Left renal cortex interstitium (tissue), 4 donors: Measurements from ENCODE around the gene NEU3. TPM values are rescaled to one million over a fixed set of nuclear protein-coding genes. Genes with fewer than 3 reads are reported as not detected.
"Not testable (repeated sequence)": the region's sequence is repeated elsewhere in the genome, so short reads cannot be mapped to it uniquely, and the experiment has no call there.

Experiments used
- DNase-seq, 4 donors: peaks; one replicate each; pipeline ENCODE4 v3.0.0-alpha.2; 2013; ENCODE audit warnings: low read depth in 4 of 4, low spot score in 2 of 4, missing footprints in 1 of 4
- polyA plus RNA-seq, 4 donors: library from polyadenylated mRNA; unstranded; fragments of 120-200 nt; gene quantifications; one replicate each; pipeline ENCODE4 v1.2.1, GENCODE V29; 2013; ENCODE audit not compliant: insufficient read length in 4 of 4

Gene NEU3
- polyA plus RNA-seq, 4 donors, result 9.0 to 13.2 (median 11.2) TPM

GRCh38 chr11:74981888-74982287 lies 6.8 kb upstream of the NEU3 start:
- no peak for DNase-seq

GRCh38 chr11:74984070-74984469 lies 4.7 kb upstream of the NEU3 start:
- DNase-seq, result no peak

GRCh38 chr11:74984730-74985129 lies 4.0 kb upstream of the NEU3 start:
- DNase-seq, result no peak

- DNase-seq, result peak in 3 of 4 donors; percentile 4 to 23 (median 8)
Measured at GRCh38 chr11:74989260-74989638, 516 bp downstream of the NEU3 start.

GRCh38 chr11:74990150-74990549 lies 1.4 kb downstream of the NEU3 start:
- DNase-seq, result not testable (repeated sequence)

GRCh38 chr11:74990941-74991340 lies 2.2 kb downstream of the NEU3 start:
- DNase-seq, result no peak

- no peak for DNase-seq
Measured at GRCh38 chr11:74992852-74993251, 4.1 kb downstream of the NEU3 start.

GRCh38 chr11:75000975-75001354 lies 12.2 kb downstream of the NEU3 start:
- no peak for DNase-seq

GRCh38 chr11:75001686-75002085 lies 13.0 kb downstream of the NEU3 start:
- DNase-seq, result no peak

- no peak for DNase-seq
Measured at GRCh38 chr11:75002516-75002915, 13.8 kb downstream of the NEU3 start.

GRCh38 chr11:75004215-75004614 lies 15.5 kb downstream of the NEU3 start:
- DNase-seq, result no peak

GRCh38 chr11:75011357-75011756 lies 22.6 kb downstream of the NEU3 start:
- DNase-seq, result no peak

GRCh38 chr11:75011872-75012271 lies 23.1 kb downstream of the NEU3 start:
- no peak for DNase-seq

- DNase-seq, result no peak
Measured at GRCh38 chr11:75013051-75013450, 24.3 kb downstream of the NEU3 start.

- DNase-seq, result no peak
Measured at GRCh38 chr11:75014129-75014528, 25.4 kb downstream of the NEU3 start.

- DNase-seq, result not testable (repeated sequence)
Measured at GRCh38 chr11:75019200-75019599, 30.5 kb downstream of the NEU3 start.

GRCh38 chr11:75020328-75020727 lies 31.6 kb downstream of the NEU3 start:
- DNase-seq, result not testable (repeated sequence)

- DNase-seq, result no peak
Measured at GRCh38 chr11:75022296-75022695, 33.6 kb downstream of the NEU3 start.

GRCh38 chr11:75022759-75023396 lies 34.1 kb downstream of the NEU3 start:
- peak; percentile 32 to 65 (median 42) for DNase-seq

- DNase-seq, result no peak
Measured at GRCh38 chr11:75023446-75024067, 34.8 kb downstream of the NEU3 start.

GRCh38 chr11:75024068-75024449 lies 35.3 kb downstream of the NEU3 start:
- DNase-seq, result no peak

GRCh38 chr11:75024764-75025211 lies 36.1 kb downstream of the NEU3 start:
- no peak for DNase-seq

GRCh38 chr11:75025561-75025960 lies 36.8 kb downstream of the NEU3 start:
- DNase-seq, result no peak
